Measurements from ENCODE around the gene MXRA8.

The MXRA8 gene

DNA sequence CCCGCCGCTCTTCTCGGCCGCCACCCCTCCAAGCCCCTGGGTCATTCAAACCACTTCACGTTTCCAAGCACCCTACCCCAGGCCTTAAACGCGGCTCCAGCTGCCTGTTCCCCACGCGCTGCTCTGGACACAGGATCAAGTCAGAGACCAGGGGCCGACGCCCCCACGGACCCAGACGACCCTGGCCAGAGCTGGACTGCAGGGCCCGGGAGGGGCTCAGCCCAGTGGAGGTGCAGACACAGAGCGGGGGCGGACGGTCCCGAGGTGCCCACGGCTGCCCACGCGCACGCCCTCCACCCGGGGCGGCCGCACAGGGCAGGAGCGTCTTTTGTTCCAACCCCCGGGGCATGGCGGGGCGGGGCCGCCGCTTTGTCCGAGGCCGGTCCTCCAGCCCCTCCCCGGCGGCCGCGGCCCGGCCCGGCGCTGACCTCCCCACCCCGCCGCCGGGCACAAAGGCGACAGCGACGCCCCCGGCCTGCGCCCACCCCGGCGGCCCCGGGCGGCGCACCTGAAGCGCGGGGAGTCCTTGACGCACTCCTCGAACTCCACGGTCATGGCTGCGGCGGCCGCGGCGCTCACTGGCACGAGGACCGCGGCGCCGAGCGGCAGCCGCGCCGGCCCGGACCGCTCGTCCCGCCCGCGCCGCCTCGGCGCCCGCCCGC is 51.0 kb downstream of the MXRA8 start:
- no peak for DNase-seq (ENCODE audit: low read depth)

GRCh38 chr1:1306661-1307260 is 51.6 kb downstream of the MXRA8 start:
- no peak for DNase-seq (ENCODE audit: low read depth)

GRCh38 chr1:1306070-1306660 is 52.2 kb downstream of the MXRA8 start:
- no peak for DNase-seq (ENCODE audit: low read depth)

- peak; percentile 56 for DNase-seq (ENCODE audit: low read depth)
Measured at GRCh38 chr1:1305300-1306069, 52.9 kb downstream of the MXRA8 start.

GRCh38 chr1:1304331-1305299 is 53.7 kb downstream of the MXRA8 start:
- no peak for DNase-seq (ENCODE audit: low read depth)

- DNase-seq (ENCODE audit: low read depth) = no peak
Measured at GRCh38 chr1:1303736-1304135, 54.6 kb downstream of the MXRA8 start.

GRCh38 chr1:1302951-1303509 is 55.3 kb downstream of the MXRA8 start:
- DNase-seq (ENCODE audit: low read depth) = no peak
